ENCODE data around the gene RHD.
A peak's percentile ranks its signal among the peaks of the same experiment; 100 is the strongest.
"Not testable (repeated sequence)": the region's sequence is repeated elsewhere in the genome, so short reads cannot be mapped to it uniquely, and the experiment has no call there.

The RHD gene

DNA sequence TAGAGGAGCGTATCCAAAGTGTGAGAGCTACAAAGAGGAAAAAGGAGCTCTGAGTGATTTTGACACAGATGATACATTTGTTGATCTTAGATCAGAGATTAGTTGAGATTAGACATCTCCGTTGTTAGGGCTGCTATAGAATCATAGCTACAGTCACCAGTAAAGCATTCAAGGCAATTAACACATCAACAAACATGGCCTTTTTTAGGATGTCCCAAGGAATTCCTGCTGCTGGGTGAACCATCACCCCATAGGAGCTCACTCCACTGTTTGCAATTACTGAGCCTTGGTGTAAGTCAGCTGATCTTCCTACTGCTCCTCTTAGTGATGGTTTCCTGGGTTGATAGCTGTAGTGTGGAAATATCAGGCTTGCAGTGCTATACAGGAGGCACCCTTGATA, 18.4 kb upstream of the RHD start:
- no peak overlapping the region for H3K9ac ChIP-seq
- H3K4me3 ChIP-seq: no peak overlapping the region
- H3K36me3 ChIP-seq: no peaks in the 10 kb centered on the region
- H3K4me1 ChIP-seq: no peaks in the 10 kb centered on the region
- no peak overlapping the region for H3K27ac ChIP-seq
- TF ChIP-seq Cebpa-rat (IDR thresholded peaks at IDR 0.05): no peak
- no peaks in the 10 kb centered on the region for H3K27me3 ChIP-seq
- no peak overlapping the region for H3K4me2 ChIP-seq
- peaks cover 0 to 49% (median 0%) of the 10 kb centered on the region in 11 experiments; a peak in 3 of 22 replicates for H4K20me1 ChIP-seq
- no peaks in the 10 kb centered on the region for H3K9me3 ChIP-seq (replicated peaks in 1 of 11)

- H4K20me1 ChIP-seq: peaks cover 0 to 63% (median 0%) of the 10 kb centered on the region in 11 experiments; a peak in 4 of 22 replicates
- H3K27ac ChIP-seq: no peak overlapping the region
- no peak overlapping the region for H3K9ac ChIP-seq
- H3K36me3 ChIP-seq: no peaks in the 10 kb centered on the region
- H3K4me2 ChIP-seq: no peak overlapping the region
- H3K4me1 ChIP-seq: peaks cover 8 to 16% (median 12%) of the 10 kb centered on the region in 10 experiments
- TF ChIP-seq Cebpa-rat (IDR thresholded peaks at IDR 0.05): no peak
- H3K4me3 ChIP-seq: no peak overlapping the region
- no peaks in the 10 kb centered on the region for H3K27me3 ChIP-seq
- H3K9me3 ChIP-seq (replicated peaks in 1 of 11): no peaks in the 10 kb centered on the region
Observed at GRCh38 chr1:25255706-25256577, 16.4 kb upstream of the RHD start.

DNA sequence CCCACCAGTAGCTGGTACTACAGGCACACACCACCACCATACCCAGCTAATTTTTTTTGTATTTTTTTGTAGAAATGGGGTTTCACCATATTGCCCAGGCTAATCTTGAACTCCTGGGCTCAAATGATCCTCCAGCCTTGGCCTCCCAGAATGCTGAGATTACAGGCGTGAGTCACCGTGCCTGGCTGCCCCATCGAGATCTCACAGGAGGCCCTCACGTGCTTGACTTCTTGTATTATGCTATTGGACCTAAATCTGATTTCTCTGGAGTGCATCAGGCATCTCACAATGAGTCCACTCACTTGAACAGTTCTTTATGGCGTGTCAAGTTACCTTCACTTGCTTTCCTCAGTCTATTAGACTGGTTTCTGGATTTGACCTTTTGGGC, 15.7 kb upstream of the RHD start:
- TF ChIP-seq Cebpa-rat (IDR thresholded peaks at IDR 0.05): no peak
- Histone ChIP-seq H3K4me3 (no peak overlapping the region), H4K20me1 (peaks cover 0 to 67% (median 0%) of the 10 kb centered on the region in 11 experiments; a peak in 4 of 22 replicates), H3K27ac (no peak overlapping the region), H3K9ac (no peak overlapping the region), H3K4me2 (no peak overlapping the region), H3K4me1 (peaks cover 12 to 20% (median 16%) of the 10 kb centered on the region in 10 experiments), H3K9me3 (replicated peaks in 1 of 11) (no peaks in the 10 kb centered on the region), H3K27me3 (no peaks in the 10 kb centered on the region), H3K36me3 (no peaks in the 10 kb centered on the region)

DNA sequence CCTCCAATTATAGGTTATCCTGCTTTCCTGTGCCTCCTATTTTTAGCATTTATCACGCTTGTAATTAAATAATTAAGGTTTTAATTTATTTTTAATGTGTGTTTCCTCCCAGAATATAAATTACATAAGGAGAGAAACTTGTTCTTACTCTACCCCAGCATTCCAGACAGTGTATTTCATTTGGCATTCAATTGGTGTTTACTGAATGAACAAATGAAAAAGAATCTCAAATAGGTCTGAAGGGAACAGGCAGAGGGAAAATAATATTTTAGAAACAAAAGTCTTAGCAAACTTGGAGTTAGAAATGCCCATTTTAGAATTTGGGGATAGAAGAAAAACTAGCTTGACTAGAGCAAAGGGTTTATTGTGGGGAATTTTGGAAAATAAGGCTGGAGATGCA, 15.1 kb upstream of the RHD start:
- Histone ChIP-seq H3K9ac (no peak overlapping the region), H3K27me3 (no peaks in the 10 kb centered on the region)
- no peak for TF ChIP-seq Cebpa-rat (IDR thresholded peaks at IDR 0.05)

DNA sequence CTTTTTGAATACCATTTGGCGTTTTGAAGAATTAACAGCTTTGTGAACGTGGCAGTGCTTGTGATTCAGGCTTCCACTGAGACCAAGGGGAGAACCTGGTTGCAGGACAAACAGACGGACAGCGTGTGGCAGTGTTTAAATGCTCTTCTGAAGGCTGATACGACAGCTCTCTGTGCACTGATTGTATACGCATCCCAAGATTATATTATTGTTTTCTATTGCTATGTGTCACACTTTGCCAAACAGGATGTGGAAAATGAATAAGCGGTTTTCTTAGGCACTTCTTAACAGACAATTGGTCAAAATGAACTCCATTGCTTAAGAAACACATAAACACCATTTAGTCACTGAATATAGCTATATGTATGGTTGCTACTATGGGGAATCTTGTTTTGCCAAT, 12.5 kb upstream of the RHD start:
- Histone ChIP-seq H4K20me1 (peaks cover 0 to 59% (median 0%) of the 10 kb centered on the region in 11 experiments; a peak in 4 of 22 replicates), H3K9ac (peak overlapping the region in 3 of 11 experiments; percentile 28 to 46 (median 29); a peak in 4 of 22 replicates)

More for the DNA sequence above, 15.1 kb upstream of the RHD start:
- Histone ChIP-seq H3K4me3 (no peak overlapping the region), H3K4me2 (no peak overlapping the region), H3K27ac (no peak overlapping the region), H3K36me3 (no peaks in the 10 kb centered on the region), H4K20me1 (peaks cover 0 to 67% (median 0%) of the 10 kb centered on the region in 11 experiments; a peak in 4 of 22 replicates), H3K4me1 (peaks cover 12 to 20% (median 16%) of the 10 kb centered on the region in 10 experiments), H3K9me3 (replicated peaks in 1 of 11) (no peaks in the 10 kb centered on the region)

DNA sequence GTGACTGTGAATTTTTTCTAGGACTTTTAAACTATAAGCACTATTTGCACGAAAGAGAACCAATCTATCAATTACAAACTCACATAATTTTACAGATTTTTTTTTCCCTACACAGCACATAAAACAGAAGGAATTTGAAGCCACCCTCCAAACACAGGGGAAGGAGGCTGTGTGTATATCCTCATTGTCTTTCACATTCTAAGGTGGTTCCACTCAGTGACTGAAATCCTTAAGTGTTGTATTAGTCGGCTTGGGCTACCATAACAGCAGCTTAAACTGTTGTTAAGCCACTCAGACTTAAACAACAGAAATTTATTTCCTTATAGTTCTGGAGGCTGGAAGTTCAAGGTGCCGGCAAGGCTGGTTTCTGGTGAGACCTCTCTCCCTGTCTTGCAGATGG, 12.0 kb upstream of the RHD start:
- Histone ChIP-seq H3K4me2 (peak overlapping the region; percentile 24 to 70 (median 43); a peak in 19 of 22 replicates), H4K20me1 (peaks cover 0 to 54% (median 0%) of the 10 kb centered on the region in 11 experiments; a peak in 4 of 22 replicates), H3K27ac (peak overlapping the region in 5 of 11 experiments; percentile 9 to 68 (median 44); a peak in 7 of 22 replicates), H3K9ac (peak overlapping the region in 5 of 11 experiments; percentile 17 to 46 (median 28); a peak in 5 of 22 replicates), H3K4me1 (peaks cover 12 to 20% (median 16%) of the 10 kb centered on the region in 10 experiments)
- H3K9me3 ChIP-seq (replicated peaks in 1 of 11); H3K4me3 ChIP-seq; H3K36me3 ChIP-seq; H3K27me3 ChIP-seq: not testable (repeated sequence)

More for the DNA sequence above, 12.5 kb upstream of the RHD start:
- peaks cover 12 to 20% (median 16%) of the 10 kb centered on the region in 10 experiments for H3K4me1 ChIP-seq
- not testable (repeated sequence) for H3K36me3 ChIP-seq; H3K4me3 ChIP-seq; H3K27me3 ChIP-seq; H3K9me3 ChIP-seq (replicated peaks in 1 of 11)
- peak overlapping the region in 4 of 11 experiments; percentile 9 to 68 (median 52); a peak in 6 of 22 replicates for H3K27ac ChIP-seq
- peak overlapping the region in 6 of 11 experiments; percentile 35 to 70 (median 62); a peak in 14 of 22 replicates for H3K4me2 ChIP-seq

DNA sequence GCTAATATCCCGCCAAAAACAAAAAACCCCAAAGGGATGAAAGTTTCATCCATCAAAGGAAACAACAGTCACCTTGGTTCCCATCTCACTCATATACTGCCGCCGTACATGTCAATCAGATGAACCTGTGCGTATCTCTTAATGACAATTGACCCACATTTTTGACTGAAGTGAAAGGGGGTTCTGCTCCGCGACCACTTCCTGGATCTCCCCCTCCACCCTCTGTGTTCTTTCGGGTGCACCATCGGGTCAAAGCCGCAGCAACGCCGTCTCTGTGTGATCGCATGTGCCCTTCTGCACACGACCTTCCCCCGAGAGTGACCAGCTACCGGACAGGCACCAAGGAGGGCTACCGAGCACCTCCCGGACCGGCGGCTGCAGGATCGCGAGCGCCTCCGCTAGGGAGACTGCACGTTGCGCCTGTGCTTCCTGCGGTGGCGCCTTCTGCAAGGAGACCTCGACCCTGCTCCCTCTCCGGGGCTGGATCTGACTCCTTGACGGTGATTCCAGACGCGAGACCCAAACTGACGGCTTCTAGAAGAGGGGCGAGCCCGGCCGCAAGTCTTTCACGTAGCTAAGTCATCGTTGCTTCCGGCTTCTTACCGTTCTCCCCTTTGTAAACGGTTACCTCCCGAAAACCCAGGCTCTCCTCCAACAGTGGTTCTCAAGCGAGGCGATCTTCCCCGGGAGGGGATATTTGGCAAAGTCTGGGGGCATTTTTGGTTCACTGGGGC, 5.6 kb upstream of the RHD start:
- not testable (repeated sequence) for H3K36me3 ChIP-seq; H4K20me1 ChIP-seq; H3K9me3 ChIP-seq (replicated peaks in 1 of 11); H3K27me3 ChIP-seq; H3K27ac ChIP-seq; H3K4me1 ChIP-seq
- Histone ChIP-seq H3K4me3 (peak overlapping the region; percentile 49 to 71 (median 62)), H3K4me2 (peak overlapping the region; percentile 50 to 80 (median 62); a peak in 21 of 22 replicates), H3K9ac (peak overlapping the region in 8 of 11 experiments; percentile 35 to 70 (median 65); a peak in 14 of 22 replicates)

GRCh38 chr1:25267288-25268142, 4.8 kb upstream of the RHD start:
- H3K36me3 ChIP-seq; H3K9me3 ChIP-seq (replicated peaks in 1 of 11); H3K4me1 ChIP-seq; H4K20me1 ChIP-seq; H3K27me3 ChIP-seq: not testable (repeated sequence)
- H3K27ac ChIP-seq: peak overlapping the region in 7 of 11 experiments; percentile 36 to 71 (median 65); a peak in 16 of 22 replicates
- H3K4me3 ChIP-seq: peak overlapping the region; percentile 49 to 70 (median 61)
- H3K4me2 ChIP-seq: peak overlapping the region in 8 of 11 experiments; percentile 33 to 60 (median 46); a peak in 10 of 22 replicates
- H3K9ac ChIP-seq: peak overlapping the region; percentile 50 to 72 (median 68); a peak in 18 of 22 replicates

GRCh38 chr1:25268143-25268760, 4.1 kb upstream of the RHD start:
- H3K4me2 ChIP-seq: peak overlapping the region in 8 of 11 experiments; percentile 33 to 60 (median 46); a peak in 11 of 22 replicates
- peak overlapping the region in 2 of 11 experiments; percentile 65 to 71; a peak in 4 of 22 replicates for H3K27ac ChIP-seq
- H3K36me3 ChIP-seq; H3K4me1 ChIP-seq; H4K20me1 ChIP-seq; H3K27me3 ChIP-seq; H3K9me3 ChIP-seq (replicated peaks in 1 of 11): not testable (repeated sequence)
- peak overlapping the region in 5 of 11 experiments; percentile 44 to 70 (median 68); a peak in 3 of 22 replicates for H3K9ac ChIP-seq
- peak overlapping the region; percentile 49 to 70 (median 61); a peak in 19 of 20 replicates for H3K4me3 ChIP-seq

- H3K9ac ChIP-seq: not testable (repeated sequence)
Observed at GRCh38 chr1:25275648-25276047, 3.3 kb downstream of the RHD start.

GRCh38 chr1:25277295-25277694, 5.0 kb downstream of the RHD start:
- H3K27ac ChIP-seq; H3K9ac ChIP-seq; H3K27me3 ChIP-seq; H3K9me3 ChIP-seq (replicated peaks in 1 of 11); H3K36me3 ChIP-seq; H3K4me2 ChIP-seq; H4K20me1 ChIP-seq; H3K4me3 ChIP-seq: not testable (repeated sequence)
- H3K4me1 ChIP-seq: peaks cover 0 to 13% (median 0%) of the 10 kb centered on the region in 10 experiments; a peak in 5 of 20 replicates

More at GRCh38 chr1:25275648-25276047, 3.3 kb downstream of the RHD start:
- H3K9me3 ChIP-seq (replicated peaks in 1 of 11); H3K4me1 ChIP-seq; H3K4me2 ChIP-seq; H4K20me1 ChIP-seq; H3K4me3 ChIP-seq; H3K27ac ChIP-seq; H3K36me3 ChIP-seq; H3K27me3 ChIP-seq: not testable (repeated sequence)
